HG03108 (cell line): ENCODE measurements around the gene IPMK.
A peak's percentile ranks its signal among the peaks of the same experiment; 100 is the strongest.
"Not testable (repeated sequence)": the region's sequence is repeated elsewhere in the genome, so short reads cannot be mapped to it uniquely, and the experiment has no call there.

Experiments
- ATAC-seq: cut with Tn5 transposase; IDR thresholded peaks from one replicate; pipeline ENCODE4 v1.9.1; 2021; ENCODE audit warnings: moderate library complexity; ENCODE audit not compliant: unreplicated experiment

IPMK gene

DNA sequence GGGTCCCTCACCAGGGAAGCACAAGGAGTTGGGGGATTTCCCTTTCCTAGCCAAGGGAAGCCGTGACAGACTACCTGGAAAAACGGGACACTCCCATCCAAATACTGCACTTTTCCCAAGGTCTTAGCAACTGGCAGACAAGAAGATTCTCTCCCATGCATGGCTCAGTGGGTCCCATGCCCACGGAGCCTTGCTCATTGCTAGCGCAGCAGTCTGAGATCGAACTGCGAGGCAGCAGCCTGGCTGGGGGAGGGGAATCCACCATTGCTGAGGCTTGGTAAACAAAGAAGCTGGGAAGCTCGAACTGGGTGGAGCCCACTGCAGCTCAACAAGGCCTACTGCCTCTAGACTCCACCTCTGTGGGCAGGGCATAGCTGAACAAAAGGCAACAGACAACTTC lies 37.8 kb downstream of the IPMK start:
- not testable (repeated sequence) for ATAC-seq

DNA sequence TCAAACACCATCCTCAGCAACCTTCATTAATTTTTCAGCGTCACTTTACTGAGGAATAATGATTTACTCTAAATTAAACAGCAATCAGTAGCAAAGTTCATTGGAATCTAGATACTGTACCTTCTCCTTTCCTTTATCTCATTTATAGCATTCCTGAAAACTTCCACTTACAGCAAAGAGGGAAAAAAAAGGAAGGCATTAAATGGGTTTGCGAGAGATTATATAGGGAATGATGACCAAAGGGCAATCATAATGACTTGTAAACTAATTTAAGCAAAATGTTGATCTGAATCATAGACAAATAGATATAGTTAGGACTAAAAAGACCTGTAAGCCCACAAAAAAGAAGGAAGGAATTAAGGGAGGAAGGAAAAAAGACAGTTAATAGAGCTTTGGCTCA lies 42.0 kb downstream of the IPMK start:
- ATAC-seq = no peak

DNA sequence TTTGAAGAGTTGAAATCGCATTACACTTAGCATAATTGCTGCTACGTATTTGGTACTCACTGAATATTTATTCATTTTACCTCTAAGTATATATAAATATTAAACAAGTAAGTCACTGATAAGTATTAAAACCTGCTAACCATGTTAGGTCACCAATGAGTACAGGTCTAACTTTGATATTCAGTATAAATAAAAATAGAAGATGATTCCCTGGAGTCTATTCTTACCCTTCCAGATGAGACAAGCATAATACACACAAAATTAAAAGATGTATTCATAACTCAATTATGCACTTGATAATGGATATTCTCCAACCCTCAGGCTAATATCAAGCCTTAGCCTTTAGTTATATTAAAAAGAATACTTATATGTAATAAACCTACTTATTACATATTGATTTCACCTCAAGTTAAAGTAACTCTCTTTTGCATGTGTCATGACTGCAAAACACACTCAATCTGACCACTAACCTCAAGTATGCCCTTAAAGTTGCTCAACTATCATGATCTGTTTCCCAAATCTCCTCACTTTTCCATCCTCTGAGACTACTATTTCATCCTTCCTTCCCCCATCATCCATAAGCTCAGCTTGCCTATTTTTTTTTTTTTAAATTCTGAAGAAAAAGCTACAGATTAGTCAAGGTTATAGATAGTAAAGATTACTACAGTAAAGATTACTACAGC lies 46.8 kb downstream of the IPMK start:
- ATAC-seq = no peak

DNA sequence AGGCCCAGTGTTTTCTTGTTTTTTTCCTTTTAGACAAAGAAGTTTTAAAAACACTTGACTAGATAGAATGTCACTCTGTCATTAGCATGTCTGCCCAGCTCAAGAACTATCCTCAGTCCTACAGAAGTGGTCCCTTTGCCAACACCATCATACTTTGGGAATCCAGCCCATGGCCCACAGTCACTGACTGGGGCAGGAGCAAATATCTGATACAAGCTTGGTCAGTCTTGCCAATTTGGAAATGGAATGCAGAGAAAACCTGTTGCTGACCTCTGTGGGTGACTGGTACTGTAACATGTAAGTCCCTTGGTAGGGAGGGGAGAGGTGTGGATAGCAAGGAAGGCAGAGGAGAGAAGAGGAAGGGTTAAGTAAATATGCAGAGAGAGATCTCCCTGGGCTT lies 47.8 kb downstream of the IPMK start:
- no peak for ATAC-seq

DNA sequence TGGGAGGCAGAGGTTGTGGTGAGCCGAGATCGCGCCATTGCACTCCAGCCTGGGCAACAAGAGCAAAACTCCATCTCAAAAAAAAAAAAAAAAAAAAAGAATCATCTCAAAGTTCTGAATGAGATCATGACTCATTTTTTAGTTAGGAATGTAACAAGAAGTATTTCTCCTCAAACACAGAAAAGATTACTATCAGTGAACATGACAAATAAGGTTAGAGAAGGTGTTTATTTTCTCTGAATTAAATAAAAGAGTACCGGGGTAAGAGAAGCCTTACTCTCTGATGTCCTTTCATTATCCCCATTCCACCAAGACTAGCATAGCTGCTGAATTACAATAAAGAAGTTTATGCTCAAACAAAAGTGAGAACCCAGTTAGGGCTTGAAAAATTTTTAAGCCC lies 50.1 kb downstream of the IPMK start:
- no peak for ATAC-seq

DNA sequence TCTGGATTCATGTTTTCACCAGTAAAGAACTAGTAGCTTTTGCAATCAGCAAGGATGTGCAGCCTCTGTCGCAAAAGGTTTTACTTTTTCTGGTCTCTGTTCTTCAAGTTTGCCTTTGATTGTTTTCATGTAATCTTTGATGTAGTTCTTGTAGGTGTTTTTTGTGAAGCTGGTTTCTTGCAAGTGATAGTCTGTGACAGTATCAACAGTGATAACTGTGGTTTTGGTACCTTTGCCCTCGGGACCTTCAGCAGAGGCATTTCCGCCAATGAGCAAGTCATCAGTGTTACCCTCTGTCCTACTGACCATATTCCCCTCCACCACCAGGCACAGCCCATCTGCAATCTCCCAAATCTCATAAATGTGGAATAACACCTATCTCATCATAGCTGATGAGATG lies 55.1 kb downstream of the IPMK start:
- ATAC-seq = no peak

DNA sequence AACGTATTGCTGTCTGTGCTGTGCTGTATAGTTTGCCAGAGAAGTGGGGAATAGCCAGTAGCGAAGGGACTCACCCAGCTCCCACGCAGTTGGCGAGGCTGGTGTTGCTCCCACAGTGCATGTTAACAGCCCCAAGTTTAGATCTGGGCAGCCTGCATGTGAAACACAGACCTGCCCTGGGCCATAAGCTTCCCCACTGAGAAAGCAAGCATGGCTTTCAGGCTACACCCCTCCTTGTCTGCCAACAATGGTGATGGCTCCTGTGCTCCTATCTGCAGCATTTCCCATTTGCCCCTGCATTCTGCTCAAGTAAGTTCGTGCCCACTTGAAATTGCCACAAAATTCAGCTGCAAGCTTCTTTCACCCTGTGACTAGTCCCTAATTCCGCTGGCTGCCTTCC lies 57.5 kb downstream of the IPMK start:
- no peak for ATAC-seq

DNA sequence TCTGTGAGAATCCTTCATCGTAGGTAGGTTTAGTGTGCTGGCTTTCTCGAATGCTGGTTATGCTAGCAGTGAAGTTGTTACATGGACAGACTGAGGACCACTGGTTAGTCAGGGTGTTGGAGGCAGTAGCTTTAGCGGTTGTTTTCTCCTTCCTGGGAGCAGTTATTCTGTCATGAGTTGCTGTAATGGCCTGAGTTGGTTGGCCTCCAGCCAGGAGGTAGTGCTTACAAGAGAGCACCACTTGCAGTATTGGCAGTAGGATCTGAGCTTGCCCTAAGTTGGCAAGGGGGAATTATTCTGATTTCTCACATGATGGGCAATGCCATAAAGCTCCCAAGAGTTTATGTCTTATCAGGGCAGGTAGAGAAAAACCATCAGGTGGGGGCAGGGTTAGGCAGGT lies 58.0 kb downstream of the IPMK start:
- no peak for ATAC-seq

DNA sequence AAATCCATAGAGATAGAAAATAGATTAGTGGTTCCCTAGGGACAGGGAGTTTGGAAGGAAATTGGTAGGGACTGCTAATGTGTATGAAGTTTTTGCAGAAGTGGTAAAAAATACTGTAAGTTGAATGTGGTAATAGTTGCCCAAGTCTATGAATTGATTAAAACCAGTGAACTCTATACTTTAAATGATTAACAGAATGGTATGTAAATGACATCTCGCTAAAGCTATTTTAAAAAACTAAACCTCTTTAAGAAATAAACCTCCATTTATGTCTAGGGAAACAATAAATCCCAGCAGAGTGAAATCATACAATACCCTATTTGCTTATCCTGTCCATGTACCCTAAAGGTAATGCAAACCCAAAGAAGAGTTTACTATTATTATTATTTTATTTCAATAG lies 61.4 kb downstream of the IPMK start:
- ATAC-seq = no peak

DNA sequence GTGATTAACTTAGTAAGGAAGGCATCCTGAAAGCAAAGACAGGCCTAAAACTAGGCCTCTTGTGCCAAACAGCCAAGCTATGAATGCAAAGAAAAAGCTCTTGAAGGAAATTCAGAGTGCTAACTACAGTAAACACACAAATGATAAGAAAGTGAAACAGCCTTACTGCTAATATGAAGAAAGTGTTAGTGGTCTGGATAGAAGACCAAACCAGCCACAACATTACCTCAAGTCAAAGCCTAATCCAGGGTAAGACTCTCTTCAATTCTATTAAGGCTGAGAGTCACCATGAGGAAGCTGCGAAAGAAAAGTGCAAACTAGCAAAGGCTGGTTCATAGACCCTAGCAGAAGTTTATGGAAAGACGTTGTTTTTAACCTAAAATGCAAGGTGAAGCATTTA lies 66.0 kb downstream of the IPMK start:
- ATAC-seq = peak; percentile 78

DNA sequence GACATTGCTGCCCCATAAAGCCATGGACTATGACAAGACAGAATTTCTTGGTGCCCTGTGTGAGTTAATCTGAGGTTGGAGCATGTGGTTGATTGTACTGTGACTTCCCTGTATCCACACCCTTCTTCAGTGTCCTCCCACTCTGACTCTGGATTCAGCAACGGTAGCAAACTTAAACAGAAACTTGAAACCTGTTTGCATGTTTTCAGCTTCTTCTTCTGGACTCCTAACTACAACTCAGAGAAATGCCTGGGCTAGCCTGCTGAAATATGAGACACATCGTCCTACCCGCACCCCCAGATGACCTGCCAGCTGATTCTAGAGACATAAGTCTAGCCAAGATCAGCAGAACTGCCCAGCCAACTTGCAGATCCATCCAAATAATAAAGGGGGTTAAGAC lies 78.4 kb downstream of the IPMK start:
- ATAC-seq = no peak

DNA sequence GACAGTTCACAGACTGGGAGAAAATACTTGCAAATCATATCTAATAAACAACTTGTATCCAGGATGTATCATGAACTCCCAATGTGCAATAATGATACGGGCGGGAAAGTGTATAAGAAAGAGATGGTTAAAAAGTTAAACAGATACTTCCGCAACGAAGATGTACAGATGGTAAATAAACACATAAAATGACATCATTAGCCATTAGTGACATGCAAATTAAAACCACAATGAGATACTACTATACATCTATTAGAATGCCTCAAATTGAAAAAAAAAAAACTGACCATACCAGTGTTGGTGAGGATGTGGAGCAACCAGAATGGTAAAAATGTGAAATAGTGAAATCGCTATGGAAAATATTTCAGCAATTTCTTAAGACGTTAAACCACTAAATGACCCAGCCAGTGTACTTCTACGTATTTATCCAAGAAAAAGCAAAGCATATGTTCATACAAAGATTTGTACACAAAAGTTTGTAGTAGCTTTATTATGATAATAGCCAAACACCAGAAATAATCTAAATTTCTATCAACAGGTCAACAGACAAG lies 83.5 kb downstream of the IPMK start:
- ATAC-seq = no peak

DNA sequence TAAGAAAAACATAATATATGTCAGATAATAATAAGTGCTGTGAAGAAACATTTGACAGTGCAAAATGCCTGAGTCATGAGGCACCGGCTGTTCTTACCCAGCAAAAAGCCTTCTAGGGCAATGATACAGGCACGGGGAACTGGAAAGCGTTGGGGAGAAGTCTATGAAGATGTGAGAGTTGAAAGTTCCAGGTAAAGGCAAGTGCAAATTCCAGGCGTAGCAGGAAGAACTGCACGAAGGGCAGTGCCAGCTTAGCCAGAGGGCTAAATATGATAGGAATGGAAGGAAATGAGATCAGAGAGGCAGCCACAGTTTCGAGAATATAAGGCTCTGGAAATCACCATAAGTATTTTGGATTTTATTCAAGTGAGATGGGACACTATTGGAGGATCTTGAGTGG lies 87.0 kb downstream of the IPMK start:
- ATAC-seq = no peak

DNA sequence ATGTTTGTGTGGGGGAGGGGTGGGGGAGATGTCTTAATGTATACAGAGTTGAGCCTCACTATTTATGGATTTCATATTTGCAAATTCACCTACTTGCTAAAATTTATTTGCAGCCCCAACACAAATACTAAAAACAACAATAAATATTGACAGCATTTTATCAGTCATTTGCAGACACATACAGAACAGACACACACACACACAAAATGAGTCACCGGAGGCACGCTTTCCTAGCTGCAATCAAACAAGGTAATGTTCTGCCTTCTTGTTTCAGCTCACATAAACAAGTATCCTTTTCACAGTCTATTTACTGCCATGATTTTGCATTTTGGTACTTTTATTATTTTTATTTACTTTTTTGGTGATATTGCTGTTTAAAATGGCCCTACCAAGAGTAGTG lies 88.5 kb downstream of the IPMK start:
- no peak for ATAC-seq

DNA sequence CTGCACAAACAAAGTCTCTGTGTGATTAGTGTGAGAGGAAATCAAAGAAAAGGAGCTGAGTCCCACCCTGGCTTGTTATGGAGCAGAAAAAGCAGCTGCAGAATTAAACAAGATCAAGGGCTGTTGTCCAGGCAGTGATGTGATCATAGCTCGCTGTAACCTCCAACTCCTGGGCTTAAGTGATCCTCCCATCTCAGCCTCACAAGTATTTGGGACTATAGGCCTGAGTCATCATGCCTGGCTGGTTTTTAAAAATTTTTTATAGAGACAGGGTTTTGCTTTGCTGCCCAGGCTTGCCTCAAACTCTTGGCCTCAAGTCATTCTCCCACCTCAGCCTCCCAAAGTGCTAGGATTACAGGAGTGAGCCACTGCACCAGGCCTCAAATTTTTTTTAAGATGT lies 88.9 kb downstream of the IPMK start:
- ATAC-seq = no peak

DNA sequence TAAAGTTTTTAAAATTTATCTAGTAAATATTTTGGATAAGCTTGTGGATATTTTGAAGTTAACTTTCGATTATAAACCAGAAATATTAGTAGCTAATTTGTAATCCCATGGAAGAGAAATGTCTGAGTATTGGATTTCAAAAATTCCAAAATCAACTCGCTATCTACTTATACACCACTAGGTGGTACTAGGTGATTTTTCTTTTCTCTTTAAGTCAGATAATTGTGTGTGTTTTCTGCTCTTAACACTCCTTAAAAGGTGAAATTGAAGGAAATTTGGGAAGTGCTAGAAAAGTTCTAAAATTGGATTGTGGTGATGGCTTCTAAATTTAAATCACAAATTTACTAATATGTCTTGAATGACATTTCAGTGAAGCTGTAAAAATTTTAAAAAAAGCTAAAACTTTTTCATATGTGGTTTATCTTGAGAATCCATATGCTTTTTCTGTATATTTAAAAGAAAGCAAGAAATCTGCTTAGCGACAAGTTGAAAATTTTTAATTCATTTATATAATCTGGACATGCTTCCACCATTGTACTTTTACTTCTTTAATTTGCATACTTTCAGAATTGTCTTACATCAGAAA lies 90.2 kb downstream of the IPMK start:
- no peak for ATAC-seq

DNA sequence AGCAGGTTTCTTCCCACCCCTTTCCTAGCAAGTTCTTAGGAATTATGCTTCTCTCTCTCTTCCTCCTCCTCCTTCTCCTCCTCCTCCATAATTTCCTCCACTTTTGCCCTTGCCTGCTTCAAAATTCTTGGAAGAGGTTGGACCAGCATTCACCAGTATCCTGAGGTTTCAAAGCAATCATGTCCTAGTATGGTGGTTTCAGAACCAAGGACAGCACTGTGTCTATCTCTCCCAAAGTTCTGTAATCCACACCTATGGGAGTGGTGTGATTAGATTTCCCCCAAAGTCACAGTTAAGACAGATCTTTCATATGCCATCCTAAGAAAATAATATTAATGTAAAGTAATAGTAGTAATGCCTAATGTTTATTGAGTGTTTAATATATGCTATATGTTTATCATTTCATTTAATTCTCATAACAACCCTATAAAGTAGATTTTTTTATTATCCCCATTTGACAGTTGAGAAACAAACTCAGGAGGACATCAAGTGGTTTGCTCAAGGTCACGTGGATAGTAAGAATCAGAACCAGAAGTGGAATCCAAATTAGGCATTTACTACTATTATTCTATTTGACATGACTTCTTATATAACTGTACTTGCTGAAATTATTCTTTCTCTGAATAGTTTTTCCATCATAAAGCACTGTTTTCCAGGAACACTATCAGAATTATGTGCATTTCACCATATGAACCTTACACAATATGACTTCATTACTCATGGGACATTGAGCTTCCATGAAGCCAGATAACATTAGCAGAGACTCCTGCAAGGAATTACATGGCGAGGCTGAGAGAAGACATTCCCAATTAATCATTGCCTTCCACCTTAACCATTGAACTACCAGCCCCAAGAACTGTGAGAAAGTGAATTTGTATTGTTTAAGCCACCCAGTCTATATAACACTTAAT lies 91.4 kb downstream of the IPMK start:
- ATAC-seq = no peak

DNA sequence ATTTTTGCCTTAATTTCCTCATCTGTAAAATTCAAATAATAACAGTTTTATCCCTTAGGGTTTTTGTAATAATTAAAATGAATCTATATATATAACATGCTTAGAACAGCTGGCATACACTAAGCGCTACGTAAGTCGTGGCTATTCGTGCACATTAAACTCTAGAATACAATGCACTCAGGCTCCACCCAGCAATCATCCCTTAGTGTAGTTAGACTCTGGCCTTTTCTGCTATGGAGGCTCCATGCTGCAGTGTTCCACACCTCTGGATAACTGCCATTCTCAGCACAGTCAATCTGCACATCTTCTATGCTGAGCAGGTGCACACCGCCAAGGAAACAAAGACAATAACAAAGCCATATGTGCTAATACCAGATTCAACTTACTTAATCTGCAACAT lies 92.9 kb downstream of the IPMK start:
- no peak for ATAC-seq

DNA sequence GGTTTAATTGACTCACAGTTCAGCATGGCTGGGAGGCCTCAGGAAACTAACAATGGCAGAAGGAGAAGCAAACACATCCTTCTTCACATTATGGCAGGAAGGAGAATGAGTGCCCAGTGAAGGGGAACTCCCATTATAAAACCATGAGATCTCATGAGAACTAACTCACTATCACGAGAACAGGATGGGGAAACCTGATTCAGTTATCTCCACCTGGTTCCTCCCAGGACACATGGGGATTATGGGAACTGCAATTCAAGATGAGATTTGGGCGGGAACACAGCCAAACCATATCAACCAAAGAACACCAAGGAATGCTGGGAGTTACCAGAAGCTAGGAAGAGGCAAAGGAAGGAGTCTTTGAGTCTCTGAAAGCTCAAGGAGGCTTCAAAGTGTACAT lies 94.3 kb downstream of the IPMK start:
- no peak for ATAC-seq

DNA sequence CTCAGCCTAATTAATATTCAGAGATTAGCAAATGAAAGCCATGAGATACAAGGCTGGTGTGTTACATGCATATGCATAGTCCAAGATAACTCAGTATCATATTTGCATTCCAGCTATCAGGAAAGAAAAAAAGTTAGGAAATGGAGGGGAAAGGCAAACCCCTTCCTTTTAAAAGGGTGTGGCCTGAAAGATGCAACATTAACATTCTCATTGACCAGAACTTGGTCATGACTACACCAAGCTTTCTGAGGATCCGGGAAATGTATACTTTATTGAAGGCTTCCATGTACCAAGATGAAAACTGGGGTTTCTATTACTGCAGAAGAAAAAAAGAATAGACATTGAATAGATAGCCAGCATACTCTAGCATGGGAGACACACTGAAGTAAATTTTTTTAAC lies 96.5 kb downstream of the IPMK start:
- no peak for ATAC-seq

DNA sequence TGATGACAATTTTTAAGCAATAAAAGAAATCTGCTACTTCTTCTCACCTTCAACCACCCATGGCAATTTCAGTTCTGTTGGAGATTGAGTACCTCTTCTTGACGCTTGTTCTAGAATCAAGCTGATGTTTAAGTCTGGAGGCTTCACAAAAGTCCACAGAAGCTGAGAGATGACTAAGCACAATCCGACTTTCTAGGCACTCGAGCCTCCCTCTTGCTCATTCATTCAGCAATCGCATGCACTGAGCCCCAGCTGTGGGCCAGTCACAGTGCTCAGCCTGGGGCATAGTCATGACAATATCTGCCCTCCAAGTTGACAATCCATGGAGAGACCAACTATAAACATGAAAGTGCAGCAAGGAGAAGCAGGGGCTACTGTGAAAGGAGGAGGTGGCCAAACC lies 103.2 kb downstream of the IPMK start:
- no peak for ATAC-seq

DNA sequence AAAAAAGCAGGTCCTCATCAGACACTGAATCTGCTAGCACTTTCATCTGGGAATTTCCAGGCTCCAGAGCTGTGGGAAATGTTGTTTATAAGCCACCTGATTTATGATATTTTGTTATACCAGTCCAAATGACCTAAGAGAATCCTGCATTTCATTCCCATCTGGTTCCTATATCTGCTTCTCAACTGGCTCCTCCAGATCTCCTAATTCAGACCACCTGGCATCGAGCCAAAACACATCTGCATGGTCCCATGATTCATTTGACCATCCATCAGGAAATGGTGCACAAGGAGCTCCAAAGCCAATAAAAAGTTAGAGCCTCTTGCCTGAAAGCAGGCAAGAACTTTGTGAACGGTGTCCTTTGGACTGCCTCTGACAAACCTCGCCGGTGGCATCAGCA lies 108.9 kb downstream of the IPMK start:
- ATAC-seq = no peak
